GM21381 (cell line): ENCODE measurements around the gene HACD4.
"Not testable (repeated sequence)": the region's sequence is repeated elsewhere in the genome, so short reads cannot be mapped to it uniquely, and the experiment has no call there.

Source experiments
- ATAC-seq: cut with Tn5 transposase; IDR thresholded peaks from one replicate; pipeline ENCODE4 v1.9.1; 2021; ENCODE audit warnings: mild to moderate bottlenecking, moderate library complexity; ENCODE audit not compliant: unreplicated experiment

HACD4 gene

DNA sequence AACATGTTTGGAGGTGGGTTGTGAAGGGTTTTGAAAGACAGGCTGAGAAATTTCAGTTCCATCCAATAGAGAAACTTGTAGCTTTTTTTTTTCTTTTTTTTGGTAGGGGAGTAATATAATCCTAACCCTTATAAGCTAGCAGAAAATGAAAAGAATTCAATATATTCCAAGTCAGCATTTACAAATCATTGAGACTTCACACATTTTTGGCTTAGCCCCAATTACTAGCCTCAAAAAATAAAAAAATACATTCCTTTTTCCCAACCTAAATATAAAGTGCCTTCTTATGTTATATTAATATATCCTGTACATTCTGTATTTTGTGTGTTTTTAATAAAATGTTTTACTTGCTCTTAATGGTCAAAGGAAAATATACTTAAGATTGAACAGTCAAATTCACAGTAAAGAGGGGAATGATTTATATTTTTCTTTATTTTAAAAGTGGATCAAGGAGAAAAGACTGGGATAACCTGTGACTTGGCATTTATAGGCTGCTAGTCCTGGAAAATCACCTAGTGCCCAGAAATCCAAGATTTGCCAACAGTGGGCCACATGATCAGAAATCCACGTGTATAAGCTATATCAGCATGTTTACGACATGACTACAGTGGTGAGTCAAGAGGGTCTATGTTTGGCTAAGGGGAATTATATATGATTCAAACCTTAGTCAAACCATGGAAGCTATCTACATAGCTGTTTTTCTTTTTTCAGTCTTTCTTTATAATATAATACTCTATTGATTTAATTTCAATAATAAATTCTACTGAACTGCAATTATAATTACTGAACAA lies 14.5 kb downstream of the HACD4 start:
- no peak for ATAC-seq

DNA sequence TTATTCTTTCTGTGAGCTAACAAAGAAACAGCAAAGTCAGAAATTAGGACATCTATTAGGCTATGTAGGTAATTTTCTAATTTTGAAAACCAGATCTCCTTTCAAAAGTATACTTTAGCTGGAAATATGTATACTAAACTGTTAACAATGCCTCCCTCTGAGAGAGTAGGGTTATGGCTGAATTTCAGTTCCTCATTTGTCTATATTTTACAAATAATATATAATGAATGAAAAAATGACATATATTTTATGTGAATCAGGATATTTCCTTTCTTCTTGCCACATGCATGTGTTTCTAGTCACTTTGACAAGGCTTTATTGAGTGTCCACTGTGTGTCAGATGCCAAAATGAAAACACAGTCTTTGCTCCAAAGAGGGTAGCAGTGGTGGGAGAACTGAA lies 15.4 kb downstream of the HACD4 start:
- no peak for ATAC-seq

DNA sequence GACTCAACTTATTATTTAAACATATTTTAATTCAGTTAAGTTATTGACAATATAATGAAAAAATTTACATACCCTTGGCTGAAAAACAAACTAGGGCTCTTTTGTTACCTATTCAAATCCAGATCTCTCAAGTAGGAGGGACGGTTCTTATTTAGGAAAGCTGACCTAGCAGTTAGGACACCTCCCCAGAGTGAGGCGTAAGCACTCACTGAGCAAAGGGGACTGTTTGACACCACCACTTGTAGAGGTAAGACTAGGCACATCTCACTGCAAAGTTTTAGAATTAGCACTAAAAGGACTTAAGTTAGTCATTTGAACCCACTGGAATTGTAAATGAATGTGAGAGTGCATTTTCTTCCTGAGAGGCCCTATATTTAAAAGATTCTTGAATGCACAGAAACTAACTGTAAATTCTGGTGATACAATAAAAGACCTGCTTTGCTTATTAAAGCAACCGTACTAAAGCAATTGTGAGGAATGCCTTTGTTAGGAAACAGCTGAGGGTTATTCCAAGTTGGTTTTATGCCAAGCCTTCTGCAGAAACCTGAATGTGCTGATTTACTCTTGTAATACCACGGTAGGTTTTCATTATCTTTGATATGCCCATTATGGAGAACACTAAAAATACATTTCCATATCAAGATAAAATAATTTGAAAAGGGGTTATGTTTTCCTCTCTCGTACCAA lies 16.2 kb downstream of the HACD4 start:
- ATAC-seq, result no peak

DNA sequence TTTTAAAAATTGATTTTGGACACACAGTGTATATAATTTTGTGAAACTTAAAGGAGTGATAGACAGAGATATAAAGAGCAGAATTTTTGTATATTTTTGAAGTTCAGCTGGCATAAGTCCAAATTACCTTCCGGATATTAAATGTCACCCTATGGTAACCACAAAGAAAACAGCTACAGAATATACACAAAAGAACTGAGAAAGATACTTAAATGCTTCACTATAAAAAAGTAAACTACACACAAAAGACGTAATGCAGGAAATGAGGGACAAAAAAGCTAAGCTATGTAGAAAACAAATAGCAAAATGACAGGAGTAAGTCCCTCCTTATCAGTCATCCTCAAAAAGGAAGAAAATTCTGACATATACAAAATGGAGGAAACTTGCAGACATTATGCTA lies 29.4 kb downstream of the HACD4 start:
- no peak for ATAC-seq

DNA sequence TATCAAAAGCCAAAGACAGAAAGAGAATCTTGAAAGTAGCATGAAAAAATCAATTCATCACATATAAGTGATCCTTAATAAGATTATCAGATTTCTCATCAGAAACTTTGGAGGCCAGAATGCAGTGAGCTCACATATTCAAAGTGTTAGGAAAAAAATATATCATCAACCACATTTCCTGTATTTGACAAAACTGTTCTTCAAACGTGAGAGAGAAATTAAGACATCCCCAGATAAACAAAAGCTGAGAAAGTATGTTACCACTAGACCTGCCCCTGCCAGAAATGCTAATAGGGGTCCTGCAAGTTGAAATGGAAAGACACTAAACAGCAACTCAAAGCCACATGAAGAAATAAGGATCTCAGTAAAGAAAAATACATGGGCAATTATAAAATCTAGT lies 29.9 kb downstream of the HACD4 start:
- ATAC-seq, result no peak

DNA sequence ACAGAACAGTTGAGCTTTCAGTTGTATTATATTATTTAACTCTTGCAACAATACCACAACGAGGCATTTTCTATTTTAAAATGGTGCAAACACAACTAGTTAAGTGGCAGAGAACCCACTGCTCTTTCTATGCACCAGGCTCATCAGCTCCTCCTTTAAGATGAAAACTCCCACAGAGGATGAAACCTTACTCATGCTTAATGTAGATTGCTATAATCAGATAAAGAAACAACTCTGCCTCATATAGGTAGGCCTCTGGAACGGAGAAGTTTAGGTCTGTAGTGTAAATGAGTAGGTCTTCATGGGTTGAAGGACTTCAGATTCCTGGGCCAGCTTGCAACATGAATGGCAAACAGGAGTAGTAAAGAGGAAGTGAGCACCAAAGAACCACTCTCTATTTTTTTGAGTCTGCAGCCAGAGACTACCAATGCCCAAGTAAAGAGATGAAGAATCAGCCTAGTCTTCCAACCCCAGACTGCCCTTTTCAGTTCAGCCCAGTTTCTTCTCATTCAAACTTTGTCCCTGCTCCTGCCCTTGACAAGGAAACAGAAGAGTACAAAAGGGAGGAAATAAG lies 33.9 kb downstream of the HACD4 start:
- peak; percentile 76 for ATAC-seq

DNA sequence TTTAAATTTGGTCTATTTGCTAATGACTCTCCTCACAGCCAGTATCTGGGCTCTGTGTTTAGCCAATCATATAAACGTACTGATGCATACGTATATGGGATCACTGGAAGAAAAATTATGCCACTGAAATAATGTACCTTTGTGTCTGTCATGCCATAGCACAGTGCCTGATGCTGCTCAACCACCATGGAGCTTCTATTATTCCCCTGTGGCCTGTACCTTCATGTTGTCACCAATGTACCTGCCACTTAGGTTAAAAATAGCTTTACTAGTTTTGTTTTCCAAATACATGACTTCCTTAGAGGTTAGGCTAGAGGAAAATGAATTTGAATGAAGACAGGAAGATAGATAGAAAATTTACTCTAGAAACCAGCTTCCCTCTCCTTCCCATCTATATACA lies 34.6 kb downstream of the HACD4 start:
- ATAC-seq, result no peak

DNA sequence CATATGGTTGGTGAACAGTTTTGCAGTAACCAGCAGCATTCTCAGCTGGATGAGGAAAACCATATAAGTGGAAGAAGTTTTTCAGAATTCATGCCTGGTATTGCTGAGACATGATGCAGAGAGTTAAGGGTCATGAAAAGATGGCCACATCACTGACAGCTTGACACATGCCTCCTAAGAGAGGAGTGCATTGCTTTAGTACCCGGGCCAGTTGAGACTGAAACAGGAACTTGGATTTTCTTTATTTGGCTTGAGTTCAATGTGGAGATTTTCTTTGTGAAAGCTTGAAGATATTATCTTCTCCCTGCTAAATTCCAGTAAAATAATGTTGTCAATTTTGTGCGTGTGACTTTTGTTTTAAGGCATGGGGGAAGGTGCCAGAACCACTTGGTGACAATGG lies 35.8 kb downstream of the HACD4 start:
- ATAC-seq, result no peak

DNA sequence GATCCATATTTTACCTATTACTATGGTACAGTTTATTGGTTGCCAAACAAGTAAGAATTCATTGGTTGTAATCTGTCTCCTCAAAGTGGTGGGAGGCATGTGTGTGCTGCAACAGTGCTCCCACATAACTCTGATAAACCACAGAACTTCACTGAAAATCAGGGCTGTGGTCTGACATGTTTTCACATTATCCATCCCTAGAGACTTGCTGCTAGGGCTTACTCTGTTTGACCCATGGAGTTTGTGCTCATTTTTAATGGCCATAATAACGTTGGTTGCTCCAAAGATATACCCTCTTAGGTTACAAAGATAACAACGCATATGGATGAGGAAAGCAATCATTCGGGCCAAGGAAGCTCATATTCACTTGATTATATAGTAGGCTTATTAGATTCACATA lies 37.0 kb downstream of the HACD4 start:
- ATAC-seq, result no peak

DNA sequence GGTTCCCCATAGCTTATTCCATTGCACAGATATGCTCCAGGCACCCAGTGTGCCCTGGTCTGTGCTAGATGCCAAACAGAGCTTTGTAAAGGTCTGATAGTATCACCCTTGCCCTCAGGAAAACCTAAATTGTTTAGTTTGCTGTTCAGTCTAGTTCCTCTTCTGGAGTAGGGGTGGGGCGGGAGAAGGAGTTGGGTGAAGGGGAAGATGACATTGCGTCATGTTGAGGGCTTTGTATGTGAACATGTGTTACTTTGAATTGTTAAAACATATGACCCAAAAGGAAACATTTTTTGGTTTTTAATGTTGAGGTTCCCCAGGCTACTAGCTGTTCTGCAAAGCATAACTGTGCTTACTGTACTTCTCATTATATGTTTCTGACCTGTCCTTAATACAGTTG lies 40.6 kb downstream of the HACD4 start:
- ATAC-seq, result no peak

DNA sequence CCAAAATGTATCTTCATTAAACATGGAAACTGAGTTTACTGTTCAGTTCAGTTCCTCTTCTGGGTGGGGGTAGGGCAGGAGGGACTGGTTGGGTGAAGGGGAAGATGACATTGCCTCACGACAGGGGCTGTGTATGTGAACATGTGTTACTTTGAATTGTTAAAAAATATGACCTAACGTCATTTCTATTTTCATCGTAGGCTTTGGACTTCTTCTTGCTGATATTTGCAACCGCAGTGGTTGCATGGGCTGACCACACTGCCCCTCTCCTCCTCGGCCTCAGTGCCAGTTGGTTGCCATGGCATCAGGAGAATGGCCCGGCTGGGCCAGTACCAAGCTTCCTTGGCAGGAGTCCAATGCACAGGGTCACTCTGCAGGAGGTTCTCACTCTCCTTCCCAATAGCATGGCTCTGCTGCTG lies 41.5 kb downstream of the HACD4 start:
- ATAC-seq, result no peak

DNA sequence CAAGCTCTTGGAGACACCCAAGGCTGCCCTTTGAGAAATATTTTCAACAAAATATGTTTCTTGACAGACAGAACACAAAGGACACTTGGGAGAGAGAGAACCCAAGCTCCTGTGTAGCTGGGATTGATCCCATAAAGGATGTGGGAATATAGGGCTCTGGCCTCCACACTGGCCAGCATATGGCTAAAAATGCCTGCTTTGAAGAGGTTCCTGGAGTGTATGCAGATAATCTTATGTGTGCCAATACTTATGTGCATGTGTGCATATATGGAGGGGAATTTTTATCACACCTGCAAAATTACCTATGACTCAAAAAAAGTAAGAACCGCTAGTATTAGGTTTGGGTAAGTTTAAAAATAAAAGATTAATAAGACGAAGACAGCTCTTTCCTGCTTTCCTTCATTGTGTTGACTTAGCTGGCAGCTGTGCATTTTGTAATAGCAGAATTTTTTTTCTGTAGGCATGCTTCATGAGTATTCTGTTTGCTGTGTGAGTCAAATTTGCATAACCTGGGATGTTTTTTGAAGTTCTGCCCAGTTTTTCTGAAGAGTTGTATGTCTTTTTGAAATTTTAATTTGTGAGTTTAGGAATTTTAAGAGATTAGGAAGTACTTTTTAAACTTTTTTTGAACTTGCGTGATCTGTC lies 42.6 kb downstream of the HACD4 start:
- no peak for ATAC-seq

DNA sequence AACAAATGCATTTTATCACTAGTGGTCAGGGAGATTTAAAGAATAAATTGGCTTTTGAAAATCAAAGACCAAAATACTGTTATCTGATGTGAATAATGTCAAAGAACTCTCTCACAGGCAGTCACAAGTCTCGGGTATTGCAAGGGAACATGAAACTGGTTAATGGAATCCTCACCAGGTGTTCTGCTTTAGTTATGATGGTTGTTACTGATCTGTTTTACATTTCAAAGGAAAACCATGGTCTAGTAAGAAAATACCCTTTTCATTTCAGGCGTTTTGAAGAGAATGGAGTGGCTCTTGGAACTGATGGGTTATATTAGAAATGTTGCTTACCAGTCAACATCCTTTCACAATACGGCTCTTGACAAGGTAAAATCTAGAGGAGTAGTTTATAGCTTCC lies 43.4 kb downstream of the HACD4 start:
- no peak for ATAC-seq

DNA sequence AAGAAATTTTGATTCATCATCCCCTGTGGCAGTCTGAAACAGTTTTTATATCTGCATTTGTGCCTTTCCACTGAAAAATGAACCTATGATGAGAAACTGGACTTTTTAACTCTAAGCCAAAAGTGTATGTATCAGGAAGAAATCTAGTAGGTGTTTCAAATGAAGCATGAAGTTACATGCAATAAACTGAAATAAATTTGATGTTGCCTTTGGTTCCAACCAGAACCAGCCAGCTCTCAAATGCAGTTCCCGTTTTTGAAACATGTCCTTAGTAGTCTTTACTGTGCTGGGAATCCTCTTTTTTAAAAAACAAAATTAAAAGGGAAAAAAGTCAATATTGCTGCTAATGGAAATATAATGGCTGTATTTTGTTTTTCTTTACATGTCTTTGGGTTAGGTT lies 43.9 kb downstream of the HACD4 start:
- ATAC-seq, result no peak

DNA sequence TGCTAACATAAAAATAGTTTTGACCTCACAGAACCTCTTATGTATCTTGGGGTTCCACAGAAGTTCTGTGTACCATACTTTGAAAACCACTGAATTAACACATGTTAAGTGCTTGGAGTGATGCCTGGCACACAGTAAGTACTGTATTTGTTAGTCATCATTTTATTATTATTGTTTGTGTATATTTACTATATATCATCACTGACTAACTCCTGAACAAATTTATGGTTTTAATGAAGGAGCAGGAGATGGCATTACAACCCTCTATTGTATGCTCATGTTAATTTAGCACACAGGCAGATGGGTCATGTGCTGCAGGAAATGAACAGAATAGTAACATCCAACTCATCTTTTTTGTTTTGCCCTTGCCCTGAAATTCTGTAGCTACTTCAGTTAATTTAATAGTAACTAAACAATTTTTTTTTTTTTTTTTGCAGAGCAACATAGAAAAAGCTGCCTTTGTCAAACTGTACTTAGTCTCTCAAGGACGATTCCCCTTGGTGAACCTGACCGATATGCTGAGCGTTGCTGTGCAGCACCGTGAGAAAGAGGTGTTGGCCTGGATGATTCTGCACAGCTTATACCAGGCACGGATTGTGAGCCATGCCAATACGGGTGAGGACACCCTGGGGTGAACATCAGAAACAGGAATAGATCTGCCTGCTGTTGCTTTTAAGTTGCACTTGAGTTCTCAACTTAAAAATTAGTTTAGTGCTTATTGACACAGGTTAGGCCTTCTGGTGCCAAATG lies 45.4 kb downstream of the HACD4 start:
- no peak for ATAC-seq

DNA sequence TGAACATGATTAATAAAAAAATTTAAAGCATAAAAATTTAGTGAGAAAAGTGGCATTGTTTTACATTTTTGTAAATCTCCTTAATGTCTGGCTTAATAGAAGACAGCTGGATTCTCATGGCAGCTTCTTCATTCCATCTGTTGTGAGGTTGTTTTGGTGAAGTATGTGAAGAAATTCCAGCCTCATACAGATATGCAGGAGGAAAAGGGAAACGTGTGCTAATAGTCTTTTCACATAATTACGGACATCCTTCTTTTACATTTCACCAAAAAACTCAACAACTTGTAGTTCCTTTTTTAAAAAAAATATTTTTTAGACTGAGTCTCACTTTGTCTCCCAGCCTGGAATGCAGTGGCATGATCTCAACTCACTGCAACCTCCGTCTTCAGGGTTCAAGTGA lies 46.9 kb downstream of the HACD4 start:
- no peak for ATAC-seq

DNA sequence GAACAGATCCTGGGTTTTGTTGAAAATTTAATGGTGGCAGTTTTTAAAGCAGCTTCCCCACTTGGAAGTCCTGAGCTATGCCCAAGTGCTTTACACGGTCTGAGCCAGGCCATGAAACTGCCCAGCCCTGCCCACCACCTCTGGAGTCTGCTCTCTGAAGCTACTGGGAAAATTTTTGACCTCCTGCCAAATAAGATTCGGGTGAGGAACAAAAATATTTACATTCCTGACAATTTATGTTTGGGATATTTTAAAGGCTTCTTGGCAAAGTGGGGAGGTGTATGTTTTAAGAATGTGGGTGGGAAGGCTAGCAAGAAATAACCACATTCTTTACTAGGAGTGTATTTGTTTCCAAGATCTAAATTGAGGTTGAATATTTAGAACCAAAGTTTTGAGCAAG lies 50.0 kb downstream of the HACD4 start:
- ATAC-seq, result no peak

DNA sequence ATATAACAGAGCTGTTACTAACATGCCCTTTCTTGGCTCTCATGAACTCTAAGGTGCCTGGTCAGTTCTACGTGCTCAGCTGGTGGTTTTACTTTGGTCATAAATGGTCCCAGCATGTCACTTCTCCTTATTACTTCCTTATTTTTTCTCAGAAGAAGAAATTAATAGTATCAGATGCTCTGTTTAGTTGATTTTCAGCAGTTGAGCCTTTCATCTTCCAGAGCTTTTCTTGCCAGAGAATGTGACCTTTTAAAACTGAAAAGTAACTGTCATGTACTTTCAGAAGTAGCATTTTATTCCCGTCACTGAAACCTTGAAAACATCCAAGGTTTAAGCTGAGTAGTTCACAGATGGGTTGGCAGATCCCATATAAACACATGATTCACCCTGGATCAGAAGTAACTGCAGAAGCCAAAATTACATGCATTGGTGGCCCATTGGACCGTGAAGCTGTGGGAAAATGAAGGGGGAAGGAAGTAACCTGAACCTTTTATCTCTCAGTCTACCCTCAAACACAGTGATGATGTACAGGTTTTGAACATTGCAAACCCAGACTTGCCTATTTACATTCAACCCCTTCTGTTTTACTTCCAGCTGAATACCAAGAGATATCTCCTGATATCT lies 50.5 kb downstream of the HACD4 start:
- peak; percentile 67 for ATAC-seq

DNA sequence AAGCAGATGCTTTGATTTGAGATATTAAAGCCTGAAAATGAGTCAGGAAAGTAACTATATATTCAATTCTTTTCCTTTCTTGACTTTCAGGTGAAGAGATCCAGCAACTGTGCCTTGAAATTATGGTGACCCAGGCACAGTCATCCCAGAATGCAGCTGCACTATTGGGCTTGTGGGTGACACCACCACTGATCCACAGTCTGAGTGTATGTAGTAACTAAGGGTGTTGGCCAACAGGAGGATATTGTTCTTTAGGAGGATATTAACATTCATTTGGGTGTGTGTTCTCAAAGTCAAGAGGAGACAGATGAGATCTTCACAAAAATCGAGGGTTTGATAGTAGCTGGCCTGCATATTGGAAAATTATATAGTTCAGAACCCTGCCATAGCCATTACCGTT lies 53.2 kb downstream of the HACD4 start:
- ATAC-seq, result no peak

DNA sequence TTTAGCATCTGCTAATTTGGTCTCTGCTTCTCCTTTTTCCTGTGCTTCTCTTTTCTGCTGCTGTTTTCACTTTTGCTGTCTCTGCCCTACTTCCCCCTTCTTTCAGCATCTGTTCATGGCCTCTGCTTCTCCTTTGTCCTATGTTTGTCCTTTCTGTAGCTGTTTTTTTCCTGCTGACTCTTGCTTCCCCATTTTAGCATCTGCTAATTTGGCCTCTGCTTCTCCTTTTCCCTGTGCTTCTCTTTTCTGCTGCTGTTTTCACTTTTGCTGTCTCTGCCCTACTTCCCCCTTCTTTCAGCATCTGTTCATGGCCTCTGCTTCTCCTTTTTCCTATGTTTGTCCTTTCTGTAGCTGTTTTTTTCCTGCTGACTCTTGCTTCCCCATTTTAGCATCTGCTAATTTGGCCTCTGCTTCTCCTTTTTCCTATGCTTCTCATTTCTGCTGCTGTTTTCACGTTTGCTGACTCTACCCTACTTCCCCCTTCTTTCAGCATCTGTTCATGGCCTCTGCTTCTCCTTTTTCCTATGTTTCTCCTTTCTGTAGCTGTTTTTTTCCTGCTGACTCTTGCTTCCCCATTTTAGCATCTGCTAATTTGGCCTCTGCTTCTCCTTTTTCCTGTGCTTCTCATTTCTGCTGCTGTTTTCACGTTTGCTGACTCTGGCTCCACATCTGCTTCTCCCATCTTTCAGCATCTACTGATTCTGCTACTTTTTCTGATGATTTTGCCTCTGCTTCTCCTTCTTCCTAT lies 57.1 kb downstream of the HACD4 start:
- ATAC-seq, result not testable (repeated sequence)
